Measurements from ENCODE around the gene RFX2.

DNA sequence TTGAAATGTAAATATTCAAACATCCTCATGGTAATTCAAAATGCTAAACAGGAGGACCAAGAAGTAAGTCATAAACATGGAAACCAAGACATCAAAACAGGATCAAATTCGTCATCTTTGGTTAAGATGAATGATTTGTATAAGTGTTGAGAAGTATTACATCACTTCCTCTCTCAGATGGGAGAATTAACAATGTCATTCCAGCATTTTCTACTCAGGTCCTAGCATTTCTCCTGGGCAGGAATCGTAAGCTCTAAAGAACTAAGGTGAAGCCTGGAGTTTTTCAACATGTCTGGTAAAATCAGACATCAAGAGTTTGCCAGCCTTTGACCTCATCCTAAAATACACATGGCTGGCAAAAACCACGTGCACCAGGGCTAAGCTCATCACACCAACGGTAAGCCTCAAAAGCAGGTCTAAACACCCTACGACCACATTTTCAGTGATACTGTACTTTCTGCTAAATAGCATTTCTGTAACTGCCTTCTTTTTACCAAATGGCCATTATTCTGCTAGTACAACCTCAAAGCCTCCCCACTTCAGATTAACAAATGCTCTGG, 157.2 kb downstream of the RFX2 start:
- TF ChIP-seq, protein P1, sequence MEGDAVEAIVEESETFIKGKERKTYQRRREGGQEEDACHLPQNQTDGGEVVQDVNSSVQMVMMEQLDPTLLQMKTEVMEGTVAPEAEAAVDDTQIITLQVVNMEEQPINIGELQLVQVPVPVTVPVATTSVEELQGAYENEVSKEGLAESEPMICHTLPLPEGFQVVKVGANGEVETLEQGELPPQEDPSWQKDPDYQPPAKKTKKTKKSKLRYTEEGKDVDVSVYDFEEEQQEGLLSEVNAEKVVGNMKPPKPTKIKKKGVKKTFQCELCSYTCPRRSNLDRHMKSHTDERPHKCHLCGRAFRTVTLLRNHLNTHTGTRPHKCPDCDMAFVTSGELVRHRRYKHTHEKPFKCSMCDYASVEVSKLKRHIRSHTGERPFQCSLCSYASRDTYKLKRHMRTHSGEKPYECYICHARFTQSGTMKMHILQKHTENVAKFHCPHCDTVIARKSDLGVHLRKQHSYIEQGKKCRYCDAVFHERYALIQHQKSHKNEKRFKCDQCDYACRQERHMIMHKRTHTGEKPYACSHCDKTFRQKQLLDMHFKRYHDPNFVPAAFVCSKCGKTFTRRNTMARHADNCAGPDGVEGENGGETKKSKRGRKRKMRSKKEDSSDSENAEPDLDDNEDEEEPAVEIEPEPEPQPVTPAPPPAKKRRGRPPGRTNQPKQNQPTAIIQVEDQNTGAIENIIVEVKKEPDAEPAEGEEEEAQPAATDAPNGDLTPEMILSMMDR (IDR thresholded peaks at IDR 0.05), result no peak
- TF ChIP-seq ZFX (IDR thresholded peaks at IDR 0.05; ENCODE audit: borderline replicate concordance), result no peak

Data from 22Rv1 (cell line).